Tibial nerve (tissue), 4 donors: ENCODE data around the gene HEATR9.

Experiments used
- CTCF ChIP-seq, 5 experiments: fragments of 200-600 bp in 3 of 5; fragments of 450-650 bp in 2 of 5; sonication (generic) in 3 of 5; IDR thresholded peaks; one replicate each; pipeline ENCODE4 v1.5.1; 2016 to 2019; ENCODE audit warnings: antibody characterized with exemption in 5 of 5, mild to moderate bottlenecking in 3 of 5, moderate library complexity in 2 of 5
- EP300 ChIP-seq, 2 donors: sonication (generic); formaldehyde crosslinking; IDR thresholded peaks; one replicate each; pipeline ENCODE4 v1.6.1; 2017; ENCODE audit warnings: antibody characterized with exemption in 2 of 2, mild to moderate bottlenecking in 1 of 2
- POLR2A ChIP-seq, 2 donors: fragments of 450-650 bp; IDR thresholded peaks; one replicate each; pipeline ENCODE4 v1.6.1; 2017; ENCODE audit warnings: antibody characterized with exemption in 2 of 2, mild to moderate bottlenecking in 2 of 2, moderate library complexity in 2 of 2

GRCh38 chr17:35898283-35899070, 29.8 kb upstream of the HEATR9 start:
- no peak for TF ChIP-seq CTCF (IDR thresholded peaks at IDR 0.05)
- no peak for TF ChIP-seq POLR2A (IDR thresholded peaks at IDR 0.05)
- TF ChIP-seq EP300 (IDR thresholded peaks at IDR 0.05), result no peak
